ENCODE results near the gene KIF26A. TPM values are rescaled to one million over a fixed set of nuclear protein-coding genes. Genes with fewer than 3 reads are reported as not detected.

KIF26A gene
- total RNA-seq, 1 donor from 2014 or later = not detected

DNA sequence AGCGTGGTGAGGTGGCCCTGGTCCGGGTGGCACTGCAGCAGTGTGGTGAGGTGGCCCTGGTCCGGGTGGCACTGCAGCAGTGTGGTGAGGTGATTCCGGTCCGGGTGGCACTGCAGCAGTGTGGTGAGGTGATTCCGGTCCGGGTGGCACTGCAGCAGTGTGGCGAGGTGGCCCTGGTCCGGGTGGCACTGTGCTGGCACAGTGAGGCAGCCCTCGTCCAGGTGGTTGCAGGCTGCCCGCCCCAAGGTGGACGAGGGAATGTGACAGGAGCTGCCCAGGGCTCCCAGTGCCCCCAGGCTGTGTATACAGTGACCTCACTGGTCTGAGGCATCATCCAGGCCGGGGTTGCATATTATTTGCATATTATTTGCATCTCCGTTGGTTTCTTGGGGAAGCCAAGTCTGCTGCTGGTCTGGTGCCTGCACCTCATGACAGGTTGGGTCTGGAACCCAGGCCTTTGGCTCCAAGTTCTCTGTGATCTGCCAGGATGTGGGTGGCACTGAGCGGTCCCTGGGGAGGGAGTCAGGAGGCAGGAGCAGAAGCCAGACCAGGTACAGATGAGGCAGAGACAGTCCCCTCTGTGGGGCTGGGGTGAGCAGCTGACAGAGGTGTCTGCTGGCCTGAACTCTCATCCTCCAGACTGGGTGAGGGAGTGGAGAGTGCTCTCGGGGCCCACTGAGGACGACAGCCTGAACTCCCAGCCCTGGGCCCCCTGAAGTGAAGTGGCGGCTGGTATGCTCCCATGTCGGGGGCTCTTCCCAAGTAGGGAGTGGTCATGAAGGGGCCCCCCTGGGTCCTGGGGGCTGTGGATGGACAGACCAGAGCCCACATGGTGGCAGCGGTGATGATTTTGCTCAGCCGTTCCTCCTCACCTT is 79.3 kb downstream of the KIF26A start:
- Mint-ChIP-seq H3K27ac (no peak overlapping the region), H3K27me3 (peaks cover 9% of the 10 kb centered on the region), H3K4me3 (no peak overlapping the region), H3K9me3 (no peaks in the 10 kb centered on the region), H3K36me3 (ENCODE audit: low read depth) (no peaks in the 10 kb centered on the region), H3K4me1 (no peaks in the 10 kb centered on the region)
- intact Hi-C loops (cut with micrococcal nuclease) = no loop called here
- no peak for TF ChIP-seq CTCF (IDR thresholded peaks at IDR 0.05)
- ChIA-PET POLR2A (no interaction called here), CTCF (no interaction called here)
- ATAC-seq (ENCODE audit: low read depth) (no peak), DNase-seq (no peak)

DNA sequence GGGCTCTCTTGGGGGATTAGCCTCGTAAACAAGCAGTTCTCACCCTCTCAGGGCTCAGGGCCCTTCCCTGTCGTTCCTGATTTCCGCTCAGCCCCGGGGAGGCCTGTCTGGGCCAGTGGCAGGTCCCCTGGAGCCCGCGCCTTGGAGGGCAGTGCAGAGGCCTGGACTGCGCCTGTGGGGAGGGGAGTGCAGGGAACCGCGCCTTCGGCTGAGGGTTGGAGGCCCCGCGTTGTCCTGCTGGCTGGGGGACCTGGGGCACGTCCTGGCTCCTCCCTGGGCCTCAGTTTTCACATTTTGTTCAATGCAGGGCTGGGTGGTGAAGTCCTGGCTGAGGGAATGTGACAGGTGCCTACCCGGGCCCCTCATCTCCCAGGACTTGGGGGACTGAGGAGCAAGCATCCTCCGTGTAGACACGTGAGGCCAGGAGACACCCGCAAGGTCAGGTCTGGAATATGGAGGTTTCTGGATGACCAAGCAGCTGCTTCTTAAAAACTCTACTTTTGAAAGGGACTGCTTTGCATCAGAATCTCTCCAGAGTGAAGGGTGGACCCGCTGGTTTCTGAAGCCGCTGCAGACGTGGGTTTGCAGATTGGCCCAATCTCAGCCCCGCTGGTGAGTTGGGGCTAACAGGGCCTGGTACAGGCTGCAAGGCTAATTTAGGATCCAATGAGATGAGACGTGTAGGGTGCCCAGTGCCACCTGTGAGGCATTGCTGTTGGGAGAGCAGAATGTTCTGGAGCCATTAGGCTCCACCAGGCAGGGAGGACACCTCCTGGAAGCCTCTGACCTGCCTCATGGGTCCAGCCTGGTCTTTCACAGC is 80.2 kb downstream of the KIF26A start:
- peaks cover 7% of the 10 kb centered on the region for H3K27me3 Mint-ChIP-seq
- no peaks in the 10 kb centered on the region for H3K4me1 Mint-ChIP-seq

GRCh38 chr14:104219731-104220214 is 81.4 kb downstream of the KIF26A start:
- ChIA-PET CTCF (no interaction called here), POLR2A (no interaction called here)
- no peak for ATAC-seq (ENCODE audit: low read depth)
- Mint-ChIP-seq H3K36me3 (ENCODE audit: low read depth) (no peaks in the 10 kb centered on the region), H3K4me3 (no peak overlapping the region), H3K9me3 (no peaks in the 10 kb centered on the region), H3K27me3 (peaks cover 12% of the 10 kb centered on the region), H3K4me1 (peaks cover 5% of the 10 kb centered on the region), H3K27ac (no peak overlapping the region)
- DNase-seq = no peak
- intact Hi-C loops (cut with micrococcal nuclease) = no loop called here
- TF ChIP-seq CTCF (IDR thresholded peaks at IDR 0.05) = no peak

More for the DNA sequence above, 80.2 kb downstream of the KIF26A start:
- ATAC-seq (ENCODE audit: low read depth) = no peak
- Mint-ChIP-seq H3K36me3 (ENCODE audit: low read depth) (no peaks in the 10 kb centered on the region), H3K27ac (no peak overlapping the region), H3K4me3 (no peak overlapping the region), H3K9me3 (no peaks in the 10 kb centered on the region)
- TF ChIP-seq CTCF (IDR thresholded peaks at IDR 0.05) = no peak
- intact Hi-C loops (cut with micrococcal nuclease) = no loop called here
- ChIA-PET POLR2A (no interaction called here), CTCF (no interaction called here)
- DNase-seq = no peak

DNA sequence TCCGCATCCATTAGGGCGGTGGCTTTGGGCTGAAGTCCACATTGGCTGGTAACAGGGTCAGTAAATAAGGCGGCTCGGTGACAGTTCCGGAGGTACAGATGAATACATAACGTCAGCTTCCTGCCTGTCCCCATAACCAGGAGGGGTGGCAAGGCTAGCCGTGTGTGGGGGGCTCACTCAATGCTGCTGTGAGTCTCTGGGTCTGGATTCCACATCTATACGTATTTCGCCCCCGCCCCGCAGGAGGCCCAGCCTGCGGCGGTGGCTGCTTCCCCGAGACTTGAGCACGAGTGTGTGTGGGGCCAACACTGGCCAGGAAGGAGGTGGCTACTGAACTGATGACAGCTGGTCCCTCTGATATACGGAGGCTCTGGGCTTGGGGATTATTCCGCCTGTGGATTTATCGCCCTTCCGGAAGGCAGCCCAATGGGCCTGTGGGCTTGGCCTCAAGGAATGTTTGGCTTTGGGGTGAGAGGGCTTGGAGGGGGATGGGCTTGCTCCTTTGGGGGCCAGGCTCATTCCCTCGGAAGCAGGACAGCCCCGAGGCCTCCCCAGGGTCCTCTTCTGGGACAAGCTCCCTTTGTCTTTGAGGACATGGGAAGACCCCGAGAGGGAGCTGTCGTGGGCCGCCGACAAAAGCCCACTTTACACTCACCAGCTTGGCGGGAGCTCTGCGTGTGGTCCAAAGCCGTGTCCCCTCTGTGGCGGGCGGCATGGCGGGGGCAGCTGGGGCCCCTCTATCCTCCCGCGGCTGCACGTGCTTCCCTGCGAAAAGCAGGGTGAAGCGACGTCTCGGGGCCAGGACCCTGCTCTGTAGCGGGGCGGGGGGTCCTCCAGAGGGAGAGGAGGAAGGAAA is 82.1 kb downstream of the KIF26A start:
- ChIA-PET CTCF (no interaction called here), POLR2A (no interaction called here)
- ATAC-seq (ENCODE audit: low read depth) = no peak
- peaks cover 14% of the 10 kb centered on the region for H3K27me3 Mint-ChIP-seq
- intact Hi-C loops (cut with micrococcal nuclease) = no loop called here
- H3K36me3 Mint-ChIP-seq (ENCODE audit: low read depth) = no peaks in the 10 kb centered on the region
- H3K4me1 Mint-ChIP-seq = peaks cover 9% of the 10 kb centered on the region
- no peak overlapping the region for H3K27ac Mint-ChIP-seq
- no peak for DNase-seq
- no peak overlapping the region for H3K4me3 Mint-ChIP-seq
- no peak for TF ChIP-seq CTCF (IDR thresholded peaks at IDR 0.05)
- H3K9me3 Mint-ChIP-seq = no peaks in the 10 kb centered on the region

All from activated B cell treated with CpG ODN at 0.5 μM for 24 hours (primary cell).